ENCODE measurements around the gene RNF152. TPM values are rescaled to one million over a fixed set of nuclear protein-coding genes. Genes with fewer than 3 reads are reported as not detected.

The RNF152 gene
- total and polyA plus RNA-seq, 8 donors, result 1.4 to 99.9 (median 16.1) TPM

DNA sequence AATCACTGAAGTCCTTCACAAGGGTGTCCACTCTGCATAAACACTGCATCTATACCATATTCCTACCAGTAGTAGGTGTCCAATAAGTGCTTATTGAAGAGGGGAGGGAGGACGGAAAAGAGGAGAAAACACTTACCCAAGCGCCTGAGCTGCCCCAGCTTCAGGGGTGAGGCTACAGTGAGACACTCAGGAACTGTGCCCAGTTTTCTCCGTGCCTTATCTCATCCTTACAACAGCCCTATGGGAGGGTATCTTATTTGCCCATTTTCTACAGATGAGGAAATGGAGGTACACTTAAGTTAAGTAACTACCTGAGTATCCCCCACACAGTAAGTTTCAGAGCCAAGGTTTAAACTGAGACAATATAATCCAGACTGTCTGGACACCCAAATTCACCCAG is 41.5 kb downstream of the RNF152 start:
- H3K9me3 ChIP-seq, result no peaks in the 10 kb centered on the region
- no peak overlapping the region for H3K4me3 ChIP-seq
- intact Hi-C loops (cut with DNase I; ENCODE audit: low total_unique reads), result no loop called here
- no peaks in the 10 kb centered on the region for H3K36me3 ChIP-seq
- peak in 2 of 3 donors; percentile 57 to 62 for TF ChIP-seq POLR2AphosphoS5 (IDR thresholded peaks at IDR 0.05)
- TF ChIP-seq, protein P1, sequence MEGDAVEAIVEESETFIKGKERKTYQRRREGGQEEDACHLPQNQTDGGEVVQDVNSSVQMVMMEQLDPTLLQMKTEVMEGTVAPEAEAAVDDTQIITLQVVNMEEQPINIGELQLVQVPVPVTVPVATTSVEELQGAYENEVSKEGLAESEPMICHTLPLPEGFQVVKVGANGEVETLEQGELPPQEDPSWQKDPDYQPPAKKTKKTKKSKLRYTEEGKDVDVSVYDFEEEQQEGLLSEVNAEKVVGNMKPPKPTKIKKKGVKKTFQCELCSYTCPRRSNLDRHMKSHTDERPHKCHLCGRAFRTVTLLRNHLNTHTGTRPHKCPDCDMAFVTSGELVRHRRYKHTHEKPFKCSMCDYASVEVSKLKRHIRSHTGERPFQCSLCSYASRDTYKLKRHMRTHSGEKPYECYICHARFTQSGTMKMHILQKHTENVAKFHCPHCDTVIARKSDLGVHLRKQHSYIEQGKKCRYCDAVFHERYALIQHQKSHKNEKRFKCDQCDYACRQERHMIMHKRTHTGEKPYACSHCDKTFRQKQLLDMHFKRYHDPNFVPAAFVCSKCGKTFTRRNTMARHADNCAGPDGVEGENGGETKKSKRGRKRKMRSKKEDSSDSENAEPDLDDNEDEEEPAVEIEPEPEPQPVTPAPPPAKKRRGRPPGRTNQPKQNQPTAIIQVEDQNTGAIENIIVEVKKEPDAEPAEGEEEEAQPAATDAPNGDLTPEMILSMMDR (IDR thresholded peaks at IDR 0.05), result no peak
- peak overlapping the region; percentile 15 to 83 (median 57) for H3K27ac ChIP-seq
- 34 to 67% (median 37%) methylated on average over 3 of the region's 3 CpGs for WGBS, 5 donors
- H3K4me1 ChIP-seq, result peaks cover 18 to 62% (median 50%) of the 10 kb centered on the region in 4 donors
- peak; percentile 18 to 76 for DNase-seq
- H3K27me3 ChIP-seq, result no peaks in the 10 kb centered on the region

- Histone ChIP-seq H3K27ac (peak overlapping the region; percentile 3 to 83 (median 57)), H3K4me1 (peaks cover 18 to 56% (median 48%) of the 10 kb centered on the region in 4 donors), H3K27me3 (no peaks in the 10 kb centered on the region), H3K4me3 (no peak overlapping the region), H3K36me3 (no peaks in the 10 kb centered on the region), H3K9me3 (no peaks in the 10 kb centered on the region)
- 44 to 67% (median 52%) methylated on average over 3 of the region's 3 CpGs for WGBS, 5 donors
- intact Hi-C loops (cut with DNase I; ENCODE audit: low total_unique reads), result no loop called here
- TF ChIP-seq EP300 (IDR thresholded peaks at IDR 0.05) (no peak), POLR2AphosphoS5 (IDR thresholded peaks at IDR 0.05) (peak in 2 of 3 donors; percentile 13 to 23)
- DNase-seq, result peak in 1 of 2 donors; percentile 24
Measured at GRCh38 chr18:61850756-61851155, 42.1 kb downstream of the RNF152 start.

DNA sequence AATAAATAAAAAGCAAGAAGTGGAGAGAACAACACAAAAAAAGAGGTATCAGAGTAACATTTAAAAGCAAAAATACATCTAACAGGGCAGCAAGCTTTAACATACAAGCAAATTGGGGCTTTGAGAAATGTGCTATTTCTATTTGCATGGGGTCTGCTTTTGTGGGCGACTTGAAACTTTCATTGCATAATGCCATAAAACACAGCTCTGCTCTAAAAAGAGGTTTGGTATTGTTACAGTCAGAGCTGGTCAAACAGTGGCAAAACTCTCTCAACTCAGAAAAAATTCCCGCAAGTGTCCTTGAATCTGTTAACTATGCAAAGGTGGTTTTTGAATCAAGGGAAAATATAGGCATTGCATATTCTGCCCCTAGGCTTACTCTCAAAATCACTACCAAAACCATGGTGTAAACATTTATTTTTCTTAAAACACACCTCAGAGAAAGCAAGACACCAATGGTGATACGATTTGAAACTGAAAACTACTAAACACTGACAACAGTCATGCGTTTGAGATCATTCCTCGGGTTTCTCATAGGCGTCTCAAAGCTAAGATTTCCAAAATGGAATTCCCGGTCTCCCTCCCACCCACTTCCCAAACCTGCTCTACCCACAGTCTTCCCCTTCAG is 45.5 kb downstream of the RNF152 start:
- no peak for DNase-seq
- Histone ChIP-seq H3K27ac (no peak overlapping the region), H3K9me3 (no peaks in the 10 kb centered on the region), H3K27me3 (no peaks in the 10 kb centered on the region), H3K36me3 (no peaks in the 10 kb centered on the region), H3K4me3 (no peak overlapping the region), H3K4me1 (peaks cover 10 to 40% (median 19%) of the 10 kb centered on the region in 4 donors)
- 78 to 91% (median 86%) methylated on average over 7 of the region's 7 CpGs for WGBS, 5 donors
- intact Hi-C loops (cut with DNase I; ENCODE audit: low total_unique reads), result no loop called here
- TF ChIP-seq POLR2AphosphoS5 (IDR thresholded peaks at IDR 0.05) (no peak), EP300 (IDR thresholded peaks at IDR 0.05) (no peak), POLR2A (IDR thresholded peaks at IDR 0.05) (no peak)
- TF ChIP-seq, protein P1 (IDR thresholded peaks at IDR 0.05), result no peak

- TF ChIP-seq, protein P1 (IDR thresholded peaks at IDR 0.05), result no peak
- TF ChIP-seq POLR2AphosphoS5 (IDR thresholded peaks at IDR 0.05), result no peak
- no peak for TF ChIP-seq POLR2A (IDR thresholded peaks at IDR 0.05)
- no peak for TF ChIP-seq EP300 (IDR thresholded peaks at IDR 0.05)
- Histone ChIP-seq H3K4me1 (peaks cover under 1 to 21% (median 6%) of the 10 kb centered on the region in 4 donors), H3K27ac (no peak overlapping the region), H3K9me3 (no peaks in the 10 kb centered on the region), H3K4me3 (no peak overlapping the region), H3K27me3 (no peaks in the 10 kb centered on the region), H3K36me3 (no peaks in the 10 kb centered on the region)
- no peak for DNase-seq
- WGBS, 5 donors, result 80 to 84% (median 81%) methylated on average over 7 of the region's 7 CpGs
- intact Hi-C loops (cut with DNase I; ENCODE audit: low total_unique reads), result no loop called here
Measured at GRCh38 chr18:61845197-61845596, 47.6 kb downstream of the RNF152 start.

- intact Hi-C loops (cut with DNase I; ENCODE audit: low total_unique reads), result no loop called here
- Histone ChIP-seq H3K9me3 (no peaks in the 10 kb centered on the region), H3K27ac (no peak overlapping the region), H3K4me3 (no peak overlapping the region), H3K36me3 (no peaks in the 10 kb centered on the region), H3K27me3 (no peaks in the 10 kb centered on the region), H3K4me1 (peaks cover 0 to 20% (median 6%) of the 10 kb centered on the region in 4 donors)
- DNase-seq, result no peak
- TF ChIP-seq EP300 (IDR thresholded peaks at IDR 0.05) (no peak), POLR2A (IDR thresholded peaks at IDR 0.05) (no peak), POLR2AphosphoS5 (IDR thresholded peaks at IDR 0.05) (no peak)
- TF ChIP-seq, protein P1 (IDR thresholded peaks at IDR 0.05), result no peak
- 83 to 90% (median 84%) methylated on average over 4 of the region's 4 CpGs for WGBS, 5 donors
Measured at GRCh38 chr18:61844726-61845125, 48.1 kb downstream of the RNF152 start.

Measured in stomach (tissue), 9 donors.